GM19438 (cell line): ENCODE results near the gene PLLP.

ENCODE experiments used
- ATAC-seq: cut with Tn5 transposase; IDR thresholded peaks from one replicate; pipeline ENCODE4 v1.9.1; 2021; ENCODE audit warnings: low read depth; ENCODE audit not compliant: unreplicated experiment

Gene PLLP

GRCh38 chr16:57303021-57303909 is 18.8 kb upstream of the PLLP start:
- no peak for ATAC-seq

- ATAC-seq, result no peak
Observed at GRCh38 chr16:57301126-57301817, 16.8 kb upstream of the PLLP start.

- ATAC-seq, result peak; percentile 79
Observed at GRCh38 chr16:57300387-57301125, 16.1 kb upstream of the PLLP start.

- peak; percentile 53 for ATAC-seq
Observed at GRCh38 chr16:57299719-57300386, 15.4 kb upstream of the PLLP start.

DNA sequence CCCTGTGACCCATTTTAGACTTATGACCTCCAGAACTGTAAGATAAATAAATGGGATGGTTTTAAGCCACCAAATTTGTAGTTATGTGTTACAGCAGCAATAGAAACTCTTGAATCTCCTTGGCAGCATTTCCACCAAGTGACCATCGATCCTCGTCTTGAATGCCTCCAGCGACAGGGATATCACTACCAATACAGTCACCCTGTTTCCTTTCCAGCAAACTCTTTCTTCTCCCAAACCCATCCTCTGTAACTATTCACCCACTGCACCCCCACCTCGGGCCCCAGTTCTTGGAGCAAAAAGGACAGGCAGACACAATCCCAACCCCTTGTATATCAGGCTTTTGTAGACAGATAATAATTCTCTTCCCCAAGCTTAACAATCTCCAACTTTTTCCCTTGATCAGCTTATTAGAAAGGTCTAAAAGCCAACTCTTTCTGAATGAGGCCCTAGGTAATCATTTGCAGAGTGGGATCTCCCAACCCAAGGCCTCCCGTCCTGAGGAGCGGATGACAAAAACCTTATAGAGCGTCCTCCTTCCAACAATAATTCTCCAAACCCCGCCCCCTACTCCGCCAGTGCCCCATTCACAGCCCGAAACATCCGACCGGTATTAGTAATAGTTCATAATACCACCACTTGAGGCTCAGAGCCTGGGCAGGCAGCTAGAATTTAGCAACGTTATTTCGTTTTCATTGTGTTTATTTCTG is 14.7 kb upstream of the PLLP start:
- ATAC-seq, result peak; percentile 23

DNA sequence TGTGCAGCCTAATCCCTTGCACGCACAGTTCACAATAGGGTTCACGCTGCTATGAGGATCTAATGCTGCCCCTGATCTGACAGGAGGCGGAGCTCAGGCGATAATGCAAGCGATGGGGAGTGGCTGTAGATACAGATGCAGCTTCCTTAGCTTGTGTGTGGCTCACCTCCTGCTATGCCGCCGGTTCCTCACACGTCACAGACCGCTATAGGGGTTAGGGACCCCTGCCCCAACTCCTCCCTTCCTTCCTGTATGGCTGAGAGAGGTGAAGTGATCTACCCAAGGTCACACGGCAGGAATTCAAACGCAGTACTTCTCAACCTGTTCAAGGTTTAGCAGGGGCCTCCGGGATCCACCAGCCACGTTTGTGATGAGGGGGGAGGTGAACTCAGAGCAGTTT is 13.4 kb upstream of the PLLP start:
- no peak for ATAC-seq

- no peak for ATAC-seq
Observed at GRCh38 chr16:57289391-57290257, 5.2 kb upstream of the PLLP start.

DNA sequence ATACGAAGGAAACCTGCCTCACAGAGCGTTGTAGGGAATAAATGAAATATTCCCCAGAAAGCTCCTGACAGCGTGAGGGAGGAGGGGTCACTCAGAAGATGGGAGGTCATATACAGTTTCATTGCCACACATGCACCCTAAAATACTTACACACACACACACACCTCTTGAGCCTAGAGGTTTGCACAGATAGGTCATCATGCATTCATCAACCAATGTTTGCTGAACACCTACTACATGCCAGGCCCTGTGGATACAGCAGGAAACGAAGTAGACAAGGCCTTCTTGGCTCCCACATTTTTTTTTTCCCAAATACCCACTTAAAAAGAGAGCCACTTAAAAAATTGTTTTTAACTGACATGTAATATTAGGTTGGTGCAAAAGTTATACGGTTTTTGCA is 907 bp upstream of the PLLP start:
- no peak for ATAC-seq

GRCh38 chr16:57284952-57285363 is 486 bp upstream of the PLLP start:
- no peak for ATAC-seq

GRCh38 chr16:57283959-57284208 is 588 bp downstream of the PLLP start:
- no peak for ATAC-seq

DNA sequence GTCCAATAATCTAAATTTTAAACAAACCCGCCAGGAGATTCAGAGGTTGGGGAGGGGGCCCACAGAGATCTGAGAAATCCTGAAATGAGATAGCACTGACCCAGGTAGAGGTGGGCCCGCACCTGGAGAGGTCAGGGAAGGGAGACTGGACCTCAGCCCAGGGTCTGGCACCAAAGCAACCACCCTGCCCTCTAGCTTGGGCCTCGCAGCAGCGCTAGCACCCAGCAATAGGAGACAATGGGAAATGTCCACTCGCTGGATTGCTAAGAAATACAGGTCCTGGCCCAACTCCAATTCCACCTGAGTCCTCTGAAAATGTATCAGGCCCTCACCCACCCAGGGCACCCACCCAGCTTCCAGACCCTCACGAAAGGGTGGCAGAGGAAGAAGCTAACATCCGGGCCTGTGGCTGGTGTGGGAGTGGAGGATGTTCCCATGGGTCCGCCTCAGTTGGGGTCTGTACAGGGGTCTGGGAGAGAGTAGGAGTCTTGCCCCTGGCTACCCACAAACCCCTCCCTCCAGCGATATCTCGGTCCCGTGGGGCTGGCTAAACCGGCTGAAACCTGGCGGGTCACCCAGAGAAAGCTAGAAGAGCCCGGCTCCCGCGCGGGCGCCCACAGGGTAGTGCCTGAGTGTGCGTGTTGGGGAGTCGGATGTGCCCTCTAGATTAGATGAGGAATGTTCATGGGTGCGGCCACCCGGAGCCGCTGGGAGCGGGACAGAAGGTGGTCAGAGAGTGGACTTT is 1.1 kb downstream of the PLLP start:
- no peak for ATAC-seq

- no peak for ATAC-seq
Observed at GRCh38 chr16:57282510-57283213, 1.8 kb downstream of the PLLP start.

DNA sequence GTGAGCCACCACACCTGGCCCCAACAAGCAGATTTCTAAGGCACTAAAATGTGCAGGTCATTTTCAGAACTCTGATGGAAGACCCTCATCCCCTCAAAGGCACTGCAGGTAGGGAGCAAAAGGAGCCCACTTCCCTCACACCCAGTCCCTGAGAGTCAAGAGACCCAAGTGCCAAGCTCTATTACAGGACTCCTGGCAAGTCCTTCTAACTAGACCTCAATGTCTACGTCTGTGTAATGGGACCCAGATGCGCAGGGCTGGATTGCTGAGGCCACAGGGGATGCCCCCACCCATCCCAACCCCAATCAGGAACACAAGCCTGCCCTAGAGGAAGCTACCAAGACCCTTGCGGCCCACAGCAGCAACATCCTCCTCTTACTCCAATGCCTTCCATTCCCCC is 2.7 kb downstream of the PLLP start:
- no peak for ATAC-seq

DNA sequence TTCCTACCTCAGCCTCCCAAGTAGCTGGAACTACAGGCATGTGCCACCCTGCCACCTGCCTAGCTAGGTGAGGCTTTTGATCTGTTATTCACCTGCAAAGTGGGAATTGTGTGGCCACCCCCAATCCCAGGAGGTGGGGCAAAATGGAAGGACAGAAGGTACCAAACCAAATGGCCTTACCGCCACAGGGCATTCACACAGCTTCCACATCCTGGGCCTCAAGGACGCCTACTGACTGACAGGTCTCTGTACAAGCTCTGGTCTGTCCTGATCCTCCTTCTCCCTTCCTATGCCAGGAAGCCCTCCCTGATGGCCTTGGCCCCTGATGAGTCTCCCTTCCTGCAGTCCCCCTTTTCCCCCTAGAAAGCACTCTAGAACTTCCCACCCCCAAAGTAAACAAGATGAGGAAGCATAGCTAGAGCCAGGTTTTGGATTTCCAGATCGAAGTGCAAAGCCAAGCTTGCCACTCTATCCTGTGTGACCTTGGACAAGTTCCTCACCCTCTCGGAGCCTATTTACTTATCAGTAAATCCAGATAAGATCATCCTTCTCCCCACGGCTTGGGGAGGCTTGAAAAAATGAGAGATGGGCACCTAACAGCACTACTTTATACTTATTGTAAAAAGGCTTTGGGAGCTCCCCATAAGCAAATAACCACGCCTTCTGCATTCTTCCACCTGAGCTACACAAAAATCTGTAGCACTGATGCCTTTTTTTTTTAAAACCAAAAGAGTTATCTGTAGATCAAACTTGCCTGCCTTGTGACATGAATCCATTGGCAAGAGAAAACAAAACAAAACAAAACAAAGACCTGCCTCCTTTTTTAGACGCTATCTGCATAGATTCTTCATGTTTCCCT is 4.5 kb downstream of the PLLP start:
- ATAC-seq, result no peak

DNA sequence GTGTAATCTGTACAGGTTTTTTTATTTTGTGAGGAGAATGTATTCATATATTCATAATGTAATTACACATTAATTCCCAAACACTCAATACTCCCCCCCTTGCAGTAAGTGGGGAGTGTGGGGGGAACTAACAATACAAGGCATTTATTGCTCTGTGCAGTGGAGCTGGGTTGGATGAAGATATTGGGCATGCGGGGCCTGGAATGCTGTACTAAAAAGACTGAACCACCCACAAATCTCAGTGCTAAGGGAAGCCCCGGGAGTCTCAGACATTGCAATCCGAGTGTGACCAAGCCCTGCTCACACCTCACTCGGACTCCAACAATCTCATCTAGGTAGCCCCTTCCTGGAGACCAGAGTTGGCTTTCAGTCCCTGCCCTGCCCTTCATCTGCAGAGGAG is 6.0 kb downstream of the PLLP start:
- ATAC-seq, result no peak

DNA sequence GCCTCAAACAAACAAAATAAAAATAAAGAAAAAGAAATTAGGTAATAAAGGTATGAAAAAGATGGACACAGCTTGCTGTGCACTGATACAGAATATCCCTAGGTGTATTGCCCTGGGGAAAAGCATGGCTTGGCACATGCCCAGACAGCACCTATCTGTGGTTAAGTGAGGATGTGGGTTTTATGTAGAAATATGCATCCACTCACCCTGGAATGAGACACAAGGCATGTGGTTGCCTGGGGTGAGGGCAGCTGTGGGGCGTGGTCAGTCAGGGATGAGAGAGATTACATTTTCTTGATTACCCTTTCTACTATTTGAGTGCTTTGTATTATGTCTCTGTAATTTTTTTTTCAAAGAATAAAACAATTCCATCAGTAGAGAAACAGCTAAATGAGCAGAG is 6.9 kb downstream of the PLLP start:
- no peak for ATAC-seq

- ATAC-seq, result no peak
Observed at GRCh38 chr16:57276596-57276995, 7.9 kb downstream of the PLLP start.
